SK-N-SH treated with all-trans-retinoic acid at 6 μM for 48 hours (cell line): ENCODE results near the gene ZSCAN5B.

ENCODE experiments used
- OSR1 ChIP-seq: fragments of 250-450 bp; sonication (Bioruptor Pico); IDR thresholded peaks from 2 replicates; pipeline ENCODE4 v1.8.0; 2022; ENCODE audit warnings: moderate library complexity, mild to moderate bottlenecking, inconsistent platforms
- ZC3H10 ChIP-seq: fragments of 250-450 bp; sonication (Bioruptor Pico); IDR thresholded peaks from 2 replicates; pipeline ENCODE4 v1.5.1; 2021; ENCODE audit warnings: mild to moderate bottlenecking, moderate library complexity
- ZFP30 ChIP-seq: fragments of 450-650 bp; formaldehyde crosslinking; IDR thresholded peaks from 2 replicates; pipeline ENCODE4 v1.5.0; 2022; ENCODE audit warnings: mild to moderate bottlenecking, moderate library complexity

DNA sequence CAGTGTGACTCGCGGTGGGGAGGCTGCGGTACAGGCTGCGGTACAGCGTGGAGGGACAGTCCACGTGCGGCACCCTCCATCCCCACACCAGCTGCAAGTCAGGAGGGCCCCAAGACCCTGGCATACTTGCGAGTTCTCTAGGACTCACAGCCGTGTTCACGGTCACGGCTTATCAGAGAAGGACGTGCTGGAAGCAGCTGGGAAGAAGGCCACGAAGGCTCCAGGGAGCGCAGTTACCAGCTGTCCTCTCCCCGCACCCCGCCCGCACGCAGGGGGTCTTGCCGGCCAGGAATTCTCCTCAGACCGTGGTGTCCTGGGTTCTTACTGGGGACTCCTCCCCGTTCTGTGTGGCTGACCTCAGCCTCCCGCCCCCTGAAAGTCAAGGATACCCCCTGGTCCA, 50.3 kb downstream of the ZSCAN5B start:
- no peak for TF ChIP-seq ZC3H10
- no peak for TF ChIP-seq ZFP30 (CRISPR knock-in tag)
- no peak for TF ChIP-seq OSR1 (CRISPR knock-in tag)
